Breast epithelium (tissue), 3 donors: Measurements from ENCODE around the gene ARID5B.

Experiments
- CTCF ChIP-seq, 3 donors: fragments of 450-650 bp; IDR thresholded peaks; one replicate each; pipeline ENCODE4 v1.5.1; 2016 to 2017; ENCODE audit warnings: antibody characterized with exemption in 3 of 3, mild to moderate bottlenecking in 3 of 3, moderate library complexity in 3 of 3
- POLR2A ChIP-seq: fragments of 450-650 bp; IDR thresholded peaks from one replicate; pipeline ENCODE4 v1.6.1; 2016; ENCODE audit warnings: antibody characterized with exemption, mild to moderate bottlenecking, moderate library complexity

- TF ChIP-seq CTCF (IDR thresholded peaks at IDR 0.05), result no peak
- TF ChIP-seq POLR2A, result no peak
Observed at GRCh38 chr10:61860964-61861758, 40.3 kb upstream of the ARID5B start.
